Ovary (tissue), 9 donors: ENCODE measurements around the gene PLXDC2. TPM values are rescaled to one million over a fixed set of nuclear protein-coding genes. Genes with fewer than 3 reads are reported as not detected.

ENCODE experiments used
- DNase-seq, 5 donors: peaks; one replicate each; pipeline ENCODE4 v3.0.0-alpha.2; 2019 to 2020
- H3K27ac ChIP-seq, 2 donors: fragments of 200-600 bp; one replicate each; pipeline versions ENCODE4 v1.5.1 to v1.8.0; 2019 to 2022
- H3K27me3 ChIP-seq: fragments of 200-600 bp; one replicate; pipeline ENCODE4 v1.8.0; 2022
- H3K36me3 ChIP-seq: fragments of 200-600 bp; sonication (generic); one replicate; pipeline ENCODE4 v1.5.1; 2019
- H3K4me1 ChIP-seq: one replicate; pipeline ENCODE4 v1.8.1; 2013; ENCODE audit warnings: mild to moderate bottlenecking, moderate library complexity; ENCODE audit not compliant: insufficient read depth
- H3K4me3 ChIP-seq: fragments of 200-600 bp; sonication (generic); one replicate; pipeline ENCODE4 v1.5.1; 2017
- H3K9me3 ChIP-seq, 2 donors: fragments of 200-600 bp in 1 of 2; sonication (generic) in 1 of 2; one replicate each; pipeline versions ENCODE4 v1.5.1 to v1.8.1; 2013 to 2019; ENCODE audit warnings: mild to moderate bottlenecking in 1 of 2, moderate library complexity in 1 of 2
- EP300 ChIP-seq: sonication (generic); formaldehyde crosslinking; IDR thresholded peaks from one replicate; pipeline ENCODE4 v1.6.1; 2017; ENCODE audit warnings: antibody characterized with exemption
- POLR2A ChIP-seq: fragments of 450-650 bp; IDR thresholded peaks from one replicate; pipeline ENCODE4 v1.6.1; 2017; ENCODE audit warnings: antibody characterized with exemption, mild to moderate bottlenecking, moderate library complexity
- WGBS, 3 donors: extraction: QIAGEN DNeasy Blood & Tissue Kit in 1 of 3; methylation state at CpG; one replicate each; pipeline versions ENCODE4 v1.1.5 to v1.1.7; 2013 to 2017; 5-methylcytosine and 5-hydroxymethylcytosine counted together
- intact Hi-C, 4 donors: fragments of 100-400 bp; cut with DNase I; formaldehyde crosslinking; loops; one replicate each; pipeline versions ENCODE4 v1.11.0 to v1.15.1; 2022 to 2023
- polyA plus RNA-seq, 2 donors: library from polyadenylated mRNA; stranded (reverse); fragments of 200-250 nt in 1 of 2; fragments of 350-450 nt in 1 of 2; fragmentation: Illumina TruSeq in 1 of 2; extraction: RNeasy Lipid Tissue Mini Kit (QIAGEN cat#74804) in 1 of 2; gene quantifications; one replicate each; pipeline ENCODE4 v1.2.3, GENCODE V29; 2013 to 2014
- total RNA-seq, 7 donors: library from RNA; depleted of rRNA in 2 of 7; stranded (reverse); fragments of >200 nt in 2 of 7; fragmentation: NEBNext Ultra II Directional in 3 of 7; extraction: Animal tissue kit (Norgen Biotek cat#: 25700) in 3 of 7; gene quantifications; one replicate each; pipeline versions ENCODE4 v1.1.0 to v1.2.4, GENCODE V29; 2016 to 2023
- TF ChIP-seq, protein P1 (sequence below), 3 donors: fragments of 450-650 bp in 2 of 3; fragments of 200-600 bp in 1 of 3; IDR thresholded peaks; one replicate each; pipeline versions ENCODE4 v1.5.1 to v1.8.0; 2016 to 2022; ENCODE audit warnings: antibody characterized with exemption in 3 of 3, mild to moderate bottlenecking in 1 of 3
- donor health status: DM: no; HTN: no; CAD: no; lungs with moderate emphysema.
- donor health status: DM: no; HTN: no; CAD: no.
- donor health status: Bipolar disorder and iron deficiency.
- donor health status: DM: yes; HTN: yes; CAD: no.
- donor health status: DM: no; HTN: no; CAD: no.
- donor health status: DM: yes; HTN: yes; CAD: no.

PLXDC2 gene
- total and polyA plus RNA-seq, 9 donors: 13.6 to 76.0 (median 38.0) TPM

- H3K27ac ChIP-seq: no peak overlapping the region
- no peaks in the 10 kb centered on the region for H3K36me3 ChIP-seq
- 60 to 75% (median 64%) methylated on average over 1 of the region's 1 CpG for WGBS, 3 donors
- intact Hi-C loops: no loop called here
- H3K27me3 ChIP-seq: no peaks in the 10 kb centered on the region
- H3K9me3 ChIP-seq: no peaks in the 10 kb centered on the region
- TF ChIP-seq POLR2A: no peak
- TF ChIP-seq, protein P1, sequence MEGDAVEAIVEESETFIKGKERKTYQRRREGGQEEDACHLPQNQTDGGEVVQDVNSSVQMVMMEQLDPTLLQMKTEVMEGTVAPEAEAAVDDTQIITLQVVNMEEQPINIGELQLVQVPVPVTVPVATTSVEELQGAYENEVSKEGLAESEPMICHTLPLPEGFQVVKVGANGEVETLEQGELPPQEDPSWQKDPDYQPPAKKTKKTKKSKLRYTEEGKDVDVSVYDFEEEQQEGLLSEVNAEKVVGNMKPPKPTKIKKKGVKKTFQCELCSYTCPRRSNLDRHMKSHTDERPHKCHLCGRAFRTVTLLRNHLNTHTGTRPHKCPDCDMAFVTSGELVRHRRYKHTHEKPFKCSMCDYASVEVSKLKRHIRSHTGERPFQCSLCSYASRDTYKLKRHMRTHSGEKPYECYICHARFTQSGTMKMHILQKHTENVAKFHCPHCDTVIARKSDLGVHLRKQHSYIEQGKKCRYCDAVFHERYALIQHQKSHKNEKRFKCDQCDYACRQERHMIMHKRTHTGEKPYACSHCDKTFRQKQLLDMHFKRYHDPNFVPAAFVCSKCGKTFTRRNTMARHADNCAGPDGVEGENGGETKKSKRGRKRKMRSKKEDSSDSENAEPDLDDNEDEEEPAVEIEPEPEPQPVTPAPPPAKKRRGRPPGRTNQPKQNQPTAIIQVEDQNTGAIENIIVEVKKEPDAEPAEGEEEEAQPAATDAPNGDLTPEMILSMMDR (IDR thresholded peaks at IDR 0.05): no peak
- TF ChIP-seq EP300: no peak
- no peak overlapping the region for H3K4me3 ChIP-seq
- H3K4me1 ChIP-seq: no peaks in the 10 kb centered on the region
- no peak for DNase-seq
Observed at GRCh38 chr10:20105931-20106330, 289.7 kb downstream of the PLXDC2 start.

DNA sequence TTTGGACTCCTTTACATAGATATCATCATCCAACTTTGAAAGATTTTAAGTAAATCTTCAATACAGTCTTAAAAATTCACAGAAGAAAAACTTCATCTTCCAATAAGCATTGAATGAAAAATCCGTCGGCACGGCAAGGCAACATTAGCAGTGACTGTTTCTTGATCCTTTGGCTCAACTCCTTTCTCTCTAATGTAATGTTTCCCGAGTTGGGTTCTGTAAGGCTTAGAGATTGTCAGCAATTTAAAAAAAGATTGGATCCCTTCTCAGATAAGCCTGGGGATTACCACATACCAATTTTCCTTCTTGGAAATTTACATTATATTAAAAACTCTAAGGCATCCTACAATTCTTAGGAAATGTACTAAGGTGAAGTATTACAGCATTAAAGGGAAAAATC lies 291.8 kb downstream of the PLXDC2 start:
- intact Hi-C loops: no loop called here
- Histone ChIP-seq H3K9me3 (no peaks in the 10 kb centered on the region), H3K27ac (no peak overlapping the region), H3K4me1 (no peaks in the 10 kb centered on the region), H3K36me3 (no peaks in the 10 kb centered on the region), H3K27me3 (no peaks in the 10 kb centered on the region), H3K4me3 (no peak overlapping the region)
- no peak for DNase-seq
- TF ChIP-seq EP300: no peak
- TF ChIP-seq, protein P1 (IDR thresholded peaks at IDR 0.05): no peak
- TF ChIP-seq POLR2A: no peak
- WGBS, 3 donors: 76 to 96% (median 92%) methylated on average over 4 of the region's 4 CpGs

DNA sequence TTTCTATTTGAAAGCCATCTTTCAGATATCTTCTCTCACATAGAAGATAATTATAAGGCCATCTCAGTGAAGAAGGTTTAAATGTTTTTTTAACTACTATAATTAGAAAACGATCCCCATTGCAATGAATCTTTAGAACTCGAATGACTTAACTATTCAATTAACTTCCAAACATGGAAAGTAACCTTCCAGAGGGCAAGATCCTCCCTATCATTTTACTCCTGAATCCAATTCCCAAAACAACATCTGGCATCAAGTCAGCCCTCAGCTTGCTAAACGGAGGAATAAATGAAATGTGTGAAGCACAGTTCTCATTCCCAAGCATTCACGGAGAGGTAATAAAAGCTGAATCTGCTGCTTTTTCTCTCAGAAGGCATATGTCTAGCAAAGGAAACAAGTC lies 293.4 kb downstream of the PLXDC2 start:
- H3K27ac ChIP-seq: no peak overlapping the region
- H3K36me3 ChIP-seq: no peaks in the 10 kb centered on the region
- 42 to 62% (median 58%) methylated on average over 4 of the region's 4 CpGs for WGBS, 3 donors
- DNase-seq: no peak
- no peak overlapping the region for H3K4me3 ChIP-seq
- H3K9me3 ChIP-seq: no peaks in the 10 kb centered on the region
- no peak for TF ChIP-seq EP300
- TF ChIP-seq POLR2A: no peak
- intact Hi-C loops: no loop called here
- no peaks in the 10 kb centered on the region for H3K27me3 ChIP-seq
- no peaks in the 10 kb centered on the region for H3K4me1 ChIP-seq

- Histone ChIP-seq H3K27me3 (no peaks in the 10 kb centered on the region), H3K4me1 (no peaks in the 10 kb centered on the region), H3K36me3 (no peaks in the 10 kb centered on the region), H3K27ac (no peak overlapping the region), H3K4me3 (no peak overlapping the region), H3K9me3 (no peaks in the 10 kb centered on the region)
- intact Hi-C loops: no loop called here
- TF ChIP-seq, protein P1 (IDR thresholded peaks at IDR 0.05): no peak
- TF ChIP-seq EP300: no peak
- no peak for TF ChIP-seq POLR2A
- 44 to 58% (median 51%) methylated on average over 7 of the region's 7 CpGs for WGBS, 3 donors
- no peak for DNase-seq
Observed at GRCh38 chr10:20110125-20111100, 294.2 kb downstream of the PLXDC2 start.

GRCh38 chr10:20114179-20114578 lies 297.9 kb downstream of the PLXDC2 start:
- Histone ChIP-seq H3K4me1 (no peaks in the 10 kb centered on the region), H3K27ac (no peak overlapping the region), H3K36me3 (no peaks in the 10 kb centered on the region), H3K9me3 (no peaks in the 10 kb centered on the region), H3K27me3 (no peaks in the 10 kb centered on the region), H3K4me3 (no peak overlapping the region)
- no peak for DNase-seq
- WGBS, 3 donors: 85 to 97% (median 96%) methylated on average over 5 of the region's 5 CpGs
- TF ChIP-seq POLR2A (no peak), EP300 (no peak)
- TF ChIP-seq, protein P1 (IDR thresholded peaks at IDR 0.05): no peak
- intact Hi-C loops: no loop called here
